Activated CD8-positive, alpha-beta memory T cell treated with anti-CD3 and anti-CD28 coated beads for 36 hours (primary cell): ENCODE results near the gene TRAF1. TPM values are rescaled to one million over a fixed set of nuclear protein-coding genes. Genes with fewer than 3 reads are reported as not detected.

ENCODE experiments used
- CTCF ChIA-PET: fragments of 350-600 bp; sonication (Branson Sonifier 250); formaldehyde crosslinking; loops from one replicate; lab custom pipeline; 2021; ENCODE audit warnings: antibody characterized with exemption; lab: Charles Lee
- POLR2A ChIA-PET: fragments of 350-600 bp; sonication (Branson Sonifier 250); formaldehyde crosslinking; loops from one replicate; lab custom pipeline; 2021; ENCODE audit warnings: antibody characterized with exemption; lab: Charles Lee
- total RNA-seq, 2 experiments: library from RNA; stranded (reverse); gene quantifications; one replicate each; pipeline ENCODE4 v1.2.3, GENCODE V29; 2021

Gene TRAF1
- total RNA-seq, 2 experiments from 2014 or later, result 260 to 261 TPM

- CTCF ChIA-PET, result interaction anchor here (0.8 to 1.2 kb wide), 2 partner anchors 13 to 16 kb away, joined by 3 read pairs; no protein-coding TSS in a partner anchor
- POLR2A ChIA-PET, result interaction anchor here (1.3 to 1.7 kb wide), 2 partner anchors 13 to 18 kb away, joined by 3 to 4 read pairs; no protein-coding TSS in a partner anchor
These were observed 8.4 kb downstream of the TRAF1 start for GRCh38 chr9:120917929-120918762.

DNA sequence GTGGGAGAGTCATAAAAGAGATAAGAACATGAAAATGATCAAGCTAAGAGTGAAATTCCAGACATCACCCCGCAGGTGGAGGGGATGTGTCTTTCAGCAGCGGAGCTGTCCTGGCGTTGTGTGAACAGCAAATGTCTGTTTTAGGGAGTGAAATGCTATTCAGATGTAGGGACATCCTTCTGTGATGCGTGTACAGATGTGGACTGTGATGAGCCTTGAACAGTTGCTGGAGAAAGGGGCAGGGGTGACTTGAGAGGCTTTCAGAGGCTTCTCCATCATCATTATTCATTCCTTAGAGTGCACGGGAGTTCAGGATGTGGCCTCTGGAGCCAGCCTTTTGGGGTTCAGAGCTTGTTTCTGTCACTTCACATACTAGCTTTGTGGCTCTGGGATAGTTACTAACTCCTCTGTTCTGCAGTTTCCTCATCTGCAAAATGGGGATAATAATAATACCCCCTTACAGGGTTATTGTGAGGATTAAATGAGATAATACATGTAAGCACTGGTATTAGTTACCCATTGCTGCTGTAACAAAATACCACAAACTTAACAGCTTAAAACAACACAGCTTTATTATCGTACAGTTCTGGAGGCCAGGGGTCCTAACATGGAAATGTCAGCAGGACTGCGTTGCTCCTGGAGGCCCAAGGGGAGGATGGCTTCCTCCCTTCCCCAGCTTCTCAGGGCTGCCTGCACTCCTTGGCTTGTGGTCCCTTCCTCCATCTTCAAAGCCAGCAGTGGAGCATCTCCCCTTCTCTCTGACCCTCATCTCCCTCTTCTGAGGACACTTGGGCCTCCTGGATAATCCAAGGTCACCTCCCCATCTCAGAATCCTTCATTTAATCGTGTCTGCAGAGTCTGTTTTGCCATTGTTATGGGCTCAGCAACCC is 9.4 kb downstream of the TRAF1 start:
- CTCF ChIA-PET, result interaction anchor here (0.8 to 1.9 kb wide), 2 partner anchors 9 to 14 kb away, joined by 3 to 7 read pairs; no protein-coding TSS in a partner anchor
- POLR2A ChIA-PET, result interaction anchor here (0.6 to 2.8 kb wide), 6 partner anchors 9 to 46 kb away, joined by 3 to 29 read pairs (median 4); partner anchors contain the start of gene TRAF1

DNA sequence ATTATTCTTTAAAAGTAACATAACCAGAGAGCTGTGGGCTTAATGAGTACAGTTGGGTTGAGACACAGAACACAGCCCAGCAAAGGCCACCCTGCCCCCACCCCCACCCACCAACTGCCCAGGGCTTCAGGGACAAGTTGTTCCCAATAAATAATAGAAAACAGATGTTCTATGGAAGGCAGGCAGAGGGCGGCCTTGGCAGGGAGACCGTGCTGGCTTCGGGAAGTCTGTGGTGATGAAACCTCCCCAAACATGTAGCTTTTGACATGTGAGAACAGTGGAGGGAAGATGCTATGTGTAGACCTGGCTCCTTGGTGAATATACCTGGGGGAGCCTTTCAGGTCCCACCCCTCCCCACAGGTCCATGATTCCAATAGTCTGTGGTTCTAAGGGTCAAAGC is 10.0 kb downstream of the TRAF1 start:
- POLR2A ChIA-PET, result interaction anchor here (0.6 to 2.8 kb wide), 6 partner anchors 10 to 45 kb away, joined by 3 to 29 read pairs (median 3); partner anchors contain the start of gene TRAF1
- CTCF ChIA-PET, result interaction anchor here (1.9 kb wide), 1 partner anchor 9 kb away, joined by 7 read pairs; no protein-coding TSS in a partner anchor

DNA sequence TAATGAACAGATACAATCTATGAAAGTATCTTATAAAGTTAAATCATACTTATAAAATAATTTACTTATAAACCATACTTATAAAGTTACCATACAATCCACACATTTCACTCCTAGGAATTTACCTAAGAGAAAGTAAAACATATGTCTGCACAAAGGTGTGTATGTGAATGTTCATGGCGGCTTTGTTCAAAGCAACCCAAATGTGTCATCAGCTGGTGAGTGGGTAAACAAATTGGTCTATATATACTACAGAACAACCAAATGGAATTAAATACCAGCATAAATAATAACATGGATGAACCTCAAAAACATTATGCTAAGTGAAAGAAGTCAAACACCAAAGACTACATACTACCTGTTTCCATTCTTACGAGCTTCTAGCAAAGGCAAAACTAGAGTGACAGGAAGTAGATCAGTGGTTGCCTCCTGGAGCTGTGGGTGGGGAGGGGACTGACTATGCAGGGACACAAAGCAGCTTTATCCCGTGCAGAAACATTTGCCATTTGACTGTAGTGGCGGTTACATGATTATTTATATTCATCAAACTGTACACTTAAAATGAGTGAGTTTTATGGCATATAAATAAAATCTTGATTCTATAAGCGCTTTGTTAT is 10.6 kb downstream of the TRAF1 start:
- POLR2A ChIA-PET, result interaction anchor here (0.6 to 2.8 kb wide), 3 partner anchors 10 to 24 kb away, joined by 3 to 29 read pairs (median 8); partner anchors contain the start of gene TRAF1
- CTCF ChIA-PET, result interaction anchor here (1.1 to 1.9 kb wide), 2 partner anchors 10 to 16 kb away, joined by 3 to 7 read pairs; no protein-coding TSS in a partner anchor

DNA sequence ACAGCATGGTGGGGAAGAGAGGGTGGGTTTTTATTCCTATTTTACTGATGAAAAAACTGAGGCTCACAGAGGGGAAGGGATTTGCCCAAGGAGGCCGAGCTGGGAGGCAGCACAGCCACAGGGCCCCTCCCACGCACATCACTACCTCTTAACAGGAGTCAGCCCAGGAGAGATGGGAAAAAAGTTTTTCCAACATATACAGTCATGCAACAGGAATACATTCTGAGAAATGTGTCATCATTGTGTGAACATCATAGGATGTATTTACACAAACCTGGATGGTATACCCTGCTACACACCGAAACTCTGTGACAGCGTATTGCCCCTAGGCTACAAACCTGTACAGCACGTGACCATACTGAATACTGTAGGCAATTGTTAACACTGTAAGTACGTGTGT is 11.6 kb downstream of the TRAF1 start:
- ChIA-PET CTCF (interaction anchor here (0.8 to 1.1 kb wide), 2 partner anchors 10 to 17 kb away, joined by 3 read pairs; no protein-coding TSS in a partner anchor), POLR2A (interaction anchor here (2.3 to 2.8 kb wide), 2 partner anchors 11 to 15 kb away, joined by 8 to 29 read pairs; partner anchors contain the start of gene TRAF1)

- ChIA-PET POLR2A (no interaction called here), CTCF (interaction anchor here (0.8 kb wide), 1 partner anchor 10 kb away, joined by 3 read pairs; no protein-coding TSS in a partner anchor)
These were observed 12.2 kb downstream of the TRAF1 start for GRCh38 chr9:120914396-120914795.

- CTCF ChIA-PET, result interaction anchor here (0.8 kb wide), 1 partner anchor 11 kb away, joined by 3 read pairs; no protein-coding TSS in a partner anchor
- POLR2A ChIA-PET, result interaction anchor here (1.1 kb wide), 1 partner anchor 11 kb away, joined by 3 read pairs; no protein-coding TSS in a partner anchor
These were observed 12.8 kb downstream of the TRAF1 start for GRCh38 chr9:120913647-120914264.

DNA sequence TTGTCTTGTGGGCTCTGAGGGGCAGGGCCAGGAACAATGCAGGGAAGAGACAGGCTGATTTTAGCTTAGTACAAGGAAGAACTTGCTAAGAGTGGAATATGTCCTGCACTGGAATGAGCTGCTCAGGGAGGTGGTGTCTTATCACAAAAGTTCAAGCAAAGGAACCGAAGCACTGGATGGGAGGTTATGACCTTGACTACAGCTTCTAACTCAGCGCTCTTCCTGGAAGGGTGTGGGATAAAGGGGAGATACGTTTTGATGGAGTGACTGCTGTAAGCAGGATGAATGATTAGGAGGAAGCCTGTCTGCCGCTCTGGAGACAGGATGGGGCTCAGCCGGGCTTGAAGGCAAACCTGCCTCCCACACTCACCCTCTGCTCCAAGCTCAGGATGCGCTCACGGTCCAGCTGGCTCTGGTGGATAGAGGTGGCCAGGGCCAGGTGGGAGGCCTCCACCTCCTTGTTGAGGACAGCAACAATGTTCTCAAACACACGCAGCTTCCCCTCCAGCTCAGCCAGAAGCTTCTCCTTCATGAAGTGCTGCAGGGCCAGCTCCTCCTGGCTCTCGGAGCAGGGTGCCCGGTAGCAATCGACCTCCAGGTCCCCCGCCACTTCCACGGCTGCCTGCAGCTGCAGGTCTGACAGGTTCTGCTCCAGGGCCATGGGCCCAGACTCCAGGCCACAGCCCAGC is 13.5 kb downstream of the TRAF1 start:
- CTCF ChIA-PET, result interaction anchor here (0.7 kb wide), 1 partner anchor 44 kb away, joined by 3 read pairs; no protein-coding TSS in a partner anchor
- POLR2A ChIA-PET, result interaction anchor here (0.6 to 1.1 kb wide), 3 partner anchors 9 to 43 kb away, joined by 3 read pairs; no protein-coding TSS in a partner anchor

- ChIA-PET CTCF (interaction anchor here (1.2 kb wide), 1 partner anchor 13 kb away, joined by 5 read pairs; no protein-coding TSS in a partner anchor), POLR2A (interaction anchor here (1.1 kb wide), 1 partner anchor 18 kb away, joined by 3 read pairs; no protein-coding TSS in a partner anchor)
These were observed 15.2 kb downstream of the TRAF1 start for GRCh38 chr9:120911295-120911837.

DNA sequence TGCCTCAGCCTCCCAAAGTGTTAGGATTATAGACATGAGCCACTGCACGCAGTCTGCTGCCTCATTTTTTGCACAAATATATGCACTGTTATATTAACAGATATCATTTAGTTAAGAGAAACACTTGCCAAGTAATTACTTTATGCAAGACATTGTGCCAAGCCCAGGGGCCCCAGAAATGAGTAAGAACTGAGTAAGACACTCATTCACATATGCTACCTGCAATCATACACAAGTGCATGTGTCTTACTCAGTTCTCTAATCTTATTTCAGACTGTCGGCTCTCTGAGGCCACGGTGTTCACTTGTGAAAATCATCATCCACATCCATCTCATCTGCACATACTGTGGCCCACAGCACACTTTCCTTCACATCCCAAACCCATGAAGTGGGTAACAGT is 16.0 kb downstream of the TRAF1 start:
- POLR2A ChIA-PET, result interaction anchor here (1.2 kb wide), 2 partner anchors 13 to 18 kb away, joined by 3 read pairs; no protein-coding TSS in a partner anchor

GRCh38 chr9:120909904-120910303 is 16.7 kb downstream of the TRAF1 start:
- ChIA-PET CTCF (interaction anchor here (1.2 to 1.7 kb wide), 2 partner anchors 19 to 27 kb away, joined by 3 to 4 read pairs; no protein-coding TSS in a partner anchor), POLR2A (interaction anchor here (1.2 to 1.7 kb wide), 5 partner anchors 10 to 19 kb away, joined by 3 to 4 read pairs (median 4); partner anchors contain the start of gene TRAF1)

More for the DNA sequence above, 16.0 kb downstream of the TRAF1 start:
- CTCF ChIA-PET, result interaction anchor here (1.7 kb wide), 1 partner anchor 26 kb away, joined by 4 read pairs; no protein-coding TSS in a partner anchor

GRCh38 chr9:120905315-120906164 is 21.1 kb downstream of the TRAF1 start:
- CTCF ChIA-PET, result interaction anchor here (1.0 to 1.1 kb wide), 2 partner anchors 16 to 36 kb away, joined by 3 read pairs; no protein-coding TSS in a partner anchor
- POLR2A ChIA-PET, result interaction anchor here (0.9 to 1.9 kb wide), 3 partner anchors 9 to 24 kb away, joined by 3 to 11 read pairs (median 3); partner anchors contain the start of gene TRAF1

GRCh38 chr9:120904978-120905301 is 21.7 kb downstream of the TRAF1 start:
- ChIA-PET CTCF (interaction anchor here (1.0 to 1.1 kb wide), 2 partner anchors 16 to 36 kb away, joined by 3 read pairs; no protein-coding TSS in a partner anchor), POLR2A (interaction anchor here (0.9 to 1.9 kb wide), 5 partner anchors 8 to 26 kb away, joined by 3 to 11 read pairs (median 3); partner anchors contain the start of gene TRAF1)

DNA sequence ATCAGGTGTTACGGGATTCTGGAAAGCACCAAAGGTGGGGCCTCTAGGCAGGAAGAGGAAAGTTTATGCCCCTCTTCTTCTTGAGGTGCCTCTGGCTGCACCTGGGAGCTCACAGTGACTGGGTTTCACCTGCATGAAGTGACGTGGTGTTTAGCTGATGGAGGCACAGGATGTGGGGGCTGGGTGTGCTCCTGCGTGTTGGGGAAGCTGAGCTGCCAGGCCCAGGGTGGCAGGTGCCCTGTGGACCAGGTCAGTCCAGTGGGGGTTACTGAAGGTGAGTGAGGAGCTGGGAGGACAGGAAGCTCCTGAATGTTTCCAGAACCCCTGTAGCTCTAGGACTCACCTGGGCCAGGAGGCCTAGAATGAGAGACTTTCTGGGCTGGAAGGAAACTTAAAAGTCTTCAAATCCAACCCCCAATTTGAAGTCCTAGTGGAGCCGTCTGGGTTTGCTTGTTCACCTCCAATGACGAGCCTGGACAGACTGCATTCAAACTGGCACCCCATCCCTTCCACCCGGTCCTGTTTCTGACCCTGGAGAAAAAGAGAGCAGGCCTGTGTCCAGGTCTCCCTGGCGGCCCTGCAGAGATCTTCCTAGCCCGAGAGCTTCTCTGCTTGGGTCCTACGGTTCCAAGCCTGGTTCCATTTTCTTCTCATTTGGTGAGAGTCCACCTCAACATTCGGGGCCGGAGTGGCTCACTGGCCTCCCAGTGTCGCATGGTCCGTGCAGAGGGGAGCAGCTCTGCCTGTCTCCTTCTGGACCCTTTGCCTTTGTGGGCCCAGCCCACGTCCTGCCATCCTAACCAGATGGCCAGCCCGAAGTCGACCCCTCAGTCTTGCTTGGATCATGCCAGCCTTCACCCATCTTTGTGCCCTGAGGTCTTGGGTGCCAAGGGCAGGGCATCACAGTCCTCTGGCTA is 22.3 kb downstream of the TRAF1 start:
- ChIA-PET CTCF (interaction anchor here (1.0 kb wide), 1 partner anchor 17 kb away, joined by 3 read pairs; no protein-coding TSS in a partner anchor), POLR2A (interaction anchor here (0.6 to 1.9 kb wide), 8 partner anchors 8 to 35 kb away, joined by 3 to 11 read pairs (median 4); partner anchors contain the start of gene TRAF1)
